Neural progenitor cell (in vitro differentiated cells): ENCODE measurements around the gene MARK3. TPM values are rescaled to one million over a fixed set of nuclear protein-coding genes. Genes with fewer than 3 reads are reported as not detected.

Experiments used
- DNase-seq: peaks from one replicate; pipeline ENCODE4 v3.0.0-alpha.2; 2016; ENCODE audit warnings: low spot score
- H2AFZ ChIP-seq: fragments of 200-600 bp; sonication (generic); replicated peaks from 2 replicates; pipeline ENCODE4 v1.6.1; 2016; ENCODE audit warnings: antibody characterized with exemption
- H3F3A ChIP-seq: fragments of 200-600 bp; sonication (generic); 2 replicates; pipeline ENCODE4 v1.6.1; 2016; ENCODE audit warnings: antibody characterized with exemption, low read depth
- H3K27ac ChIP-seq: fragments of 200-600 bp; sonication (generic); 2 replicates; pipeline ENCODE4 v1.5.1; 2016; ENCODE audit warnings: mild to moderate bottlenecking
- H3K27me3 ChIP-seq: fragments of 200-600 bp; sonication (generic); 2 replicates; pipeline ENCODE4 v1.6.1; 2016; ENCODE audit warnings: mild to moderate bottlenecking, moderate library complexity
- H3K36me3 ChIP-seq: fragments of 200-600 bp; sonication (generic); 2 replicates; pipeline ENCODE4 v1.5.1; 2016
- H3K4me1 ChIP-seq: fragments of 200-600 bp; sonication (generic); 2 replicates; pipeline ENCODE4 v1.6.1; 2016; ENCODE audit warnings: mixed run types
- H3K4me2 ChIP-seq: fragments of 200-600 bp; sonication (generic); 2 replicates; pipeline ENCODE4 v1.6.1; 2016
- H3K4me3 ChIP-seq: fragments of 200-600 bp; sonication (generic); 2 replicates; pipeline ENCODE4 v1.5.1; 2016
- H3K79me2 ChIP-seq: fragments of 200-600 bp; sonication (generic); 2 replicates; pipeline ENCODE4 v1.6.1; 2016; ENCODE audit warnings: low read depth
- H3K9ac ChIP-seq: fragments of 200-600 bp; sonication (generic); 2 replicates; pipeline ENCODE4 v1.6.1; 2016
- H3K9me3 ChIP-seq: fragments of 200-600 bp; sonication (generic); 2 replicates; pipeline ENCODE4 v1.5.1; 2016; ENCODE audit warnings: low read depth
- H4K20me1 ChIP-seq: fragments of 200-600 bp; sonication (generic); 2 replicates; pipeline ENCODE4 v1.6.1; 2016; ENCODE audit warnings: low read depth
- H3K27ac Mint-ChIP-seq: 3 replicates; pipeline ENCODE4 v1.8.0; 2021; ENCODE audit warnings: mixed read lengths
- H3K27me3 Mint-ChIP-seq: 2 replicates; pipeline ENCODE4 v1.8.0; 2022; ENCODE audit warnings: low read depth, mild to moderate bottlenecking, inconsistent platforms, moderate library complexity, mixed read lengths; ENCODE audit not compliant: insufficient read depth
- H3K36me3 Mint-ChIP-seq: 3 replicates; pipeline ENCODE4 v1.8.0; 2021; ENCODE audit warnings: mixed read lengths
- H3K4me1 Mint-ChIP-seq: 3 replicates; pipeline ENCODE4 v1.8.0; 2021; ENCODE audit warnings: mixed read lengths
- H3K4me3 Mint-ChIP-seq: 3 replicates; pipeline ENCODE4 v1.8.0; 2021; ENCODE audit warnings: mild to moderate bottlenecking, moderate library complexity, mixed read lengths
- H3K9me3 Mint-ChIP-seq: 3 replicates; pipeline ENCODE4 v1.8.0; 2020; ENCODE audit warnings: mixed read lengths
- CTCF ChIP-seq: fragments of 200-600 bp; sonication (generic); IDR thresholded peaks from 2 replicates; pipeline ENCODE4 v1.5.1; 2017; ENCODE audit warnings: antibody characterized with exemption, mild to moderate bottlenecking
- EZH2 ChIP-seq: fragments of 200-600 bp; sonication (generic); IDR thresholded peaks from 2 replicates; pipeline ENCODE4 v1.6.1; 2017; ENCODE audit warnings: antibody characterized with exemption, mild to moderate bottlenecking, moderate library complexity
- EZH2phosphoT487 ChIP-seq: fragments of 200-600 bp; sonication (generic); IDR thresholded peaks from 2 replicates; pipeline ENCODE4 v1.6.1; 2017; ENCODE audit warnings: antibody characterized with exemption
- total RNA-seq: library from RNA; depleted of rRNA; stranded (reverse); fragments of >200 nt; gene quantifications from 2 replicates; pipeline ENCODE4 v1.2.3, GENCODE V29; 2015; ENCODE audit warnings: low replicate concordance

Gene MARK3
- total RNA-seq, 1 donor from 2014 or later: 80.7 TPM

DNA sequence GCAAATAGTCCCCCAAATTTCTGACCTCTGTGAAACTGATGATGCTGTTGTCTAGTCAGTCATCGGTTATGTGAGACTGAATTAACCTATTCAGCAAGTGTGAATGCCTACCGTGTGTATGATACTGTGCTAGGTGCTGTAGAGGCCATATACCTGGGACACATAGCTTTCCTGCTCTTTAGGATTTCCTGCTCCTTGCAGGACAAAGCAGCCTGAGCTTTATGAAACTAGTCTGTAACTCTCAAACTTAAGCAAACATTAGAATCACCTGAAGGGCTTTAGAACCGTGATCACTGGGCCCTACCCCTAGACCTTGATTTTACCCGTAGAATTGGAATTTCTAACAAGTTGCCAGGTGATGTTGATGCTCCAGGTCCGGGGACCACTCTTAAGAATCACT, 6.9 kb downstream of the MARK3 start:
- peaks cover 89% of the 10 kb centered on the region for H4K20me1 ChIP-seq
- Mint-ChIP-seq H3K9me3 (no peaks in the 10 kb centered on the region), H3K36me3 (peaks cover 5% of the 10 kb centered on the region), H3K27me3 (no peaks in the 10 kb centered on the region), H3K4me3 (no peak overlapping the region), H3K4me1 (peaks cover 32% of the 10 kb centered on the region), H3K27ac (no peak overlapping the region)
- TF ChIP-seq EZH2: no peak
- no peak for TF ChIP-seq EZH2phosphoT487
- TF ChIP-seq CTCF: no peak
- H3K27ac ChIP-seq: no peak overlapping the region
- no peaks in the 10 kb centered on the region for H3K27me3 ChIP-seq
- H3F3A ChIP-seq: peaks cover 15% of the 10 kb centered on the region
- no peak overlapping the region for H3K4me3 ChIP-seq
- H3K79me2 ChIP-seq: peaks cover 100% of the 10 kb centered on the region
- H3K4me2 ChIP-seq: no peak overlapping the region
- H3K36me3 ChIP-seq: no peaks in the 10 kb centered on the region
- no peak for DNase-seq
- H3K9me3 ChIP-seq: no peaks in the 10 kb centered on the region
- peaks cover 16% of the 10 kb centered on the region for H3K4me1 ChIP-seq
- no peak overlapping the region for H2AFZ ChIP-seq
- H3K9ac ChIP-seq: no peak overlapping the region

GRCh38 chr14:103392572-103392971, 7.4 kb downstream of the MARK3 start:
- Histone ChIP-seq H3K79me2 (peaks cover 100% of the 10 kb centered on the region), H3F3A (peaks cover 15% of the 10 kb centered on the region), H3K4me2 (no peak overlapping the region), H3K27me3 (no peaks in the 10 kb centered on the region), H3K4me3 (no peak overlapping the region), H3K9me3 (no peaks in the 10 kb centered on the region), H4K20me1 (peaks cover 89% of the 10 kb centered on the region), H2AFZ (no peak overlapping the region), H3K27ac (no peak overlapping the region), H3K4me1 (peaks cover 16% of the 10 kb centered on the region), H3K36me3 (no peaks in the 10 kb centered on the region), H3K9ac (no peak overlapping the region)
- H3K9me3 Mint-ChIP-seq: no peaks in the 10 kb centered on the region
- no peak overlapping the region for H3K4me3 Mint-ChIP-seq
- H3K4me1 Mint-ChIP-seq: peaks cover 30% of the 10 kb centered on the region
- peaks cover 5% of the 10 kb centered on the region for H3K36me3 Mint-ChIP-seq
- no peak overlapping the region for H3K27ac Mint-ChIP-seq
- no peak for DNase-seq
- no peaks in the 10 kb centered on the region for H3K27me3 Mint-ChIP-seq
- TF ChIP-seq EZH2 (no peak), CTCF (no peak), EZH2phosphoT487 (no peak)

DNA sequence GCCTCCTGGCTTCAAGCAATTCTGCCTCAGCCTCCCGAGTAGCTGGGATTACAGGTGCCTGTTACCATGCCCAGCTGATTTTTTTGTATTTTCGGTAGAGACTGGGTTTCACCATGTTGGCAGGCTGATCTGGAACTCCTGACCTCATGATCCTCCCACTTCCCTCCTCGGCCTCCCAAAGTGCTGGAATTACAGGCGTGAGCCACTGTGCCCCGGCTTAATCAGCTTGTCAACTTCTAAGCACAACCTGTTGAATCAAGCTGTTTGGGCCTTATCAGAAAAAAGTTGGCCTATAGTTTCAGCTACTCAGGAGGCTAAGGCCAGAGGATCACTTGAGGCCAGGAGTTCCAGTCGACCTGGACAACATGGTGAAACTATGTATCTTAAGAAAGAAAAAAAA, 7.9 kb downstream of the MARK3 start:
- peaks cover 15% of the 10 kb centered on the region for H3F3A ChIP-seq
- H3K4me2 ChIP-seq: no peak overlapping the region
- no peak for DNase-seq
- H3K4me3 ChIP-seq: no peak overlapping the region
- Mint-ChIP-seq H3K27me3 (no peaks in the 10 kb centered on the region), H3K9me3 (no peaks in the 10 kb centered on the region), H3K36me3 (peaks cover 8% of the 10 kb centered on the region), H3K4me3 (no peak overlapping the region), H3K27ac (no peak overlapping the region), H3K4me1 (peaks cover 29% of the 10 kb centered on the region)
- TF ChIP-seq EZH2 (no peak), EZH2phosphoT487 (no peak), CTCF (no peak)
- no peaks in the 10 kb centered on the region for H3K27me3 ChIP-seq
- H2AFZ ChIP-seq: no peak overlapping the region
- H3K9me3 ChIP-seq: no peaks in the 10 kb centered on the region
- peaks cover 89% of the 10 kb centered on the region for H4K20me1 ChIP-seq
- peaks cover 100% of the 10 kb centered on the region for H3K79me2 ChIP-seq
- peaks cover 16% of the 10 kb centered on the region for H3K4me1 ChIP-seq
- no peaks in the 10 kb centered on the region for H3K36me3 ChIP-seq
- no peak overlapping the region for H3K27ac ChIP-seq
- H3K9ac ChIP-seq: no peak overlapping the region
